IPS DF 6.9 (cell line): ENCODE measurements around the gene DNASE2.

ENCODE experiments used
- DNase-seq: peaks from one replicate; pipeline ENCODE4 v3.0.0-alpha.2; 2013; ENCODE audit warnings: low read depth, low spot score
- H3K27ac ChIP-seq: one replicate; pipeline ENCODE4 v1.5.1; 2013; ENCODE audit warnings: low read length, control low read depth
- H3K27me3 ChIP-seq: 2 replicates; pipeline ENCODE4 v1.6.1; 2013; ENCODE audit warnings: mild to moderate bottlenecking, low read length; ENCODE audit not compliant: control insufficient read depth, insufficient read depth
- H3K36me3 ChIP-seq: 2 replicates; pipeline ENCODE4 v1.6.1; 2013; ENCODE audit warnings: low read length; ENCODE audit not compliant: control insufficient read depth, insufficient read depth
- H3K4me1 ChIP-seq: 2 replicates; pipeline ENCODE4 v1.6.1; 2013; ENCODE audit warnings: low read length; ENCODE audit not compliant: control insufficient read depth, insufficient read depth
- H3K4me3 ChIP-seq: 2 replicates; pipeline ENCODE4 v1.5.1; 2013; ENCODE audit warnings: mild to moderate bottlenecking, low read length
- H3K9me3 ChIP-seq: 2 replicates; pipeline ENCODE4 v1.6.1; 2013; ENCODE audit warnings: low read length, inconsistent platforms; ENCODE audit not compliant: control insufficient read depth, insufficient read depth
- WGBS: extraction: QIAGEN DNeasy Blood & Tissue Kit; methylation state at CpG from one replicate; pipeline ENCODE4 v1.1.7; 2013; ENCODE audit warnings: mixed read lengths, missing lambda C conversion rate; ENCODE audit not compliant: insufficient read length, insufficient coverage; 5-methylcytosine and 5-hydroxymethylcytosine counted together

The DNASE2 gene

GRCh38 chr19:12833738-12834565, 47.3 kb downstream of the DNASE2 start:
- WGBS, result no CpG with 5 or more reads among the region's 87 CpGs
- Histone ChIP-seq H3K4me3 (peak overlapping the region; percentile 89), H3K4me1 (peaks cover 3% of the 10 kb centered on the region), H3K27ac (no peak overlapping the region), H3K27me3 (no peaks in the 10 kb centered on the region), H3K9me3 (no peaks in the 10 kb centered on the region), H3K36me3 (no peaks in the 10 kb centered on the region)
- DNase-seq, result no peak

- no peak for DNase-seq
- Histone ChIP-seq H3K4me1 (peaks cover 3% of the 10 kb centered on the region), H3K4me3 (no peak overlapping the region), H3K27me3 (no peaks in the 10 kb centered on the region), H3K36me3 (no peaks in the 10 kb centered on the region), H3K9me3 (no peaks in the 10 kb centered on the region), H3K27ac (no peak overlapping the region)
- no CpG with 5 or more reads among the region's 5 CpGs for WGBS
Observed at GRCh38 chr19:12833418-12833737, 47.9 kb downstream of the DNASE2 start.

GRCh38 chr19:12828494-12828893, 52.8 kb downstream of the DNASE2 start:
- WGBS, result no CpG with 5 or more reads among the region's 23 CpGs
- no peak for DNase-seq
- no peaks in the 10 kb centered on the region for H3K27me3 ChIP-seq
- H3K27ac ChIP-seq, result no peak overlapping the region
- H3K4me3 ChIP-seq, result peak overlapping the region; percentile 25; the same call in 1 of the 2 replicates
- no peaks in the 10 kb centered on the region for H3K9me3 ChIP-seq
- peaks cover 2% of the 10 kb centered on the region; the same call in 1 of the 2 replicates for H3K4me1 ChIP-seq
- no peaks in the 10 kb centered on the region for H3K36me3 ChIP-seq

- peaks cover 2% of the 10 kb centered on the region; the same call in 1 of the 2 replicates for H3K4me1 ChIP-seq
- no peak overlapping the region for H3K27ac ChIP-seq
- no CpG with 5 or more reads among the region's 46 CpGs for WGBS
- no peak for DNase-seq
- no peaks in the 10 kb centered on the region for H3K9me3 ChIP-seq
- no peaks in the 10 kb centered on the region for H3K27me3 ChIP-seq
- H3K36me3 ChIP-seq, result no peaks in the 10 kb centered on the region
- H3K4me3 ChIP-seq, result peak overlapping the region; percentile 33; the same call in 1 of the 2 replicates
Observed at GRCh38 chr19:12825254-12826131, 55.8 kb downstream of the DNASE2 start.
